CD14-positive monocyte (primary cell): ENCODE measurements around the gene WWOX. TPM values are rescaled to one million over a fixed set of nuclear protein-coding genes. Genes with fewer than 3 reads are reported as not detected.

ENCODE experiments used
- DNase-seq, 3 donors: peaks; one replicate each; pipeline ENCODE4 v3.0.0-alpha.2; 2011 to 2022
- H2AFZ ChIP-seq: 2 replicates; pipeline ENCODE4 v1.6.0; 2012; ENCODE audit warnings: mild to moderate bottlenecking, low read depth, low read length, inconsistent platforms; ENCODE audit not compliant: insufficient read depth, poor library complexity, severe bottlenecking
- H3K27ac ChIP-seq, 2 donors: 1 replicate in 1 of 2; 2 replicates in 1 of 2; pipeline ENCODE4 v1.5.1; 2012 to 2013; ENCODE audit warnings: low read length in 2 of 2, control low read depth in 1 of 2, inconsistent platforms in 1 of 2, low read depth in 1 of 2, mild to moderate bottlenecking in 1 of 2
- H3K27me3 ChIP-seq, 2 donors: one replicate each; pipeline versions ENCODE4 v1.6.0 to v1.6.1; 2011 to 2013; ENCODE audit warnings: low read length in 2 of 2; ENCODE audit not compliant: control insufficient read depth in 2 of 2, insufficient read depth in 2 of 2
- H3K36me3 ChIP-seq, 2 donors: replicated peaks in 1 of 2; 1 replicate in 1 of 2; 2 replicates in 1 of 2; pipeline versions ENCODE4 v1.5.1 to v1.6.1; 2012 to 2013; ENCODE audit warnings: low read length in 2 of 2, control low read depth in 1 of 2, inconsistent platforms in 1 of 2, mild to moderate bottlenecking in 1 of 2; ENCODE audit not compliant: insufficient read depth in 2 of 2, control insufficient read depth in 1 of 2
- H3K4me1 ChIP-seq, 2 donors: 1 replicate in 1 of 2; 2 replicates in 1 of 2; pipeline versions ENCODE4 v1.5.1 to v1.6.1; 2012 to 2013; ENCODE audit warnings: low read length in 2 of 2, control low read depth in 1 of 2, inconsistent platforms in 1 of 2, mild to moderate bottlenecking in 1 of 2, moderate library complexity in 1 of 2; ENCODE audit not compliant: insufficient read depth in 2 of 2, control insufficient read depth in 1 of 2
- H3K4me2 ChIP-seq: replicated peaks from 2 replicates; pipeline ENCODE3; 2012; ENCODE audit warnings: low read length, moderate library complexity, mild to moderate bottlenecking; ENCODE audit not compliant: poor library complexity, severe bottlenecking; ENCODE audit errors: extremely low read depth
- H3K4me3 ChIP-seq, 3 experiments: fragments of 200-600 bp in 1 of 3; sonication (generic) in 1 of 3; replicated peaks in 1 of 3; 1 replicate in 2 of 3; 2 replicates in 1 of 3; pipeline ENCODE4 v1.5.1; 2011 to 2013; ENCODE audit warnings: low read length in 3 of 3, mild to moderate bottlenecking in 3 of 3, control low read depth in 2 of 3, low read depth in 2 of 3, inconsistent platforms in 1 of 3, moderate library complexity in 1 of 3
- H3K79me2 ChIP-seq: 2 replicates; pipeline ENCODE4 v1.6.0; 2012; ENCODE audit warnings: mild to moderate bottlenecking, control low read depth, inconsistent platforms, low read length, moderate library complexity; ENCODE audit not compliant: insufficient read depth
- H3K9ac ChIP-seq: 2 replicates; pipeline ENCODE4 v1.6.0; 2017; ENCODE audit warnings: low read length, mild to moderate bottlenecking; ENCODE audit not compliant: insufficient read depth, poor library complexity, severe bottlenecking
- H3K9me3 ChIP-seq, 2 donors: replicated peaks in 1 of 2; 1 replicate in 1 of 2; 2 replicates in 1 of 2; pipeline versions ENCODE4 v1.5.1 to v1.6.1; 2012 to 2013; ENCODE audit warnings: low read length in 2 of 2, control low read depth in 1 of 2; ENCODE audit not compliant: control insufficient read depth in 1 of 2, insufficient read depth in 1 of 2
- H4K20me1 ChIP-seq: 2 replicates; pipeline ENCODE4 v1.6.0; 2012; ENCODE audit warnings: mild to moderate bottlenecking, low read length, control low read depth, moderate library complexity; ENCODE audit not compliant: insufficient read depth
- H3K27ac Mint-ChIP-seq, 7 donors: one replicate each; pipeline ENCODE4 v1.8.0; 2020; ENCODE audit warnings: mild to moderate bottlenecking in 7 of 7, mixed read lengths in 7 of 7, moderate library complexity in 6 of 7, inconsistent platforms in 2 of 7
- H3K27me3 Mint-ChIP-seq, 3 donors: one replicate each; pipeline ENCODE4 v1.8.0; 2021 to 2022; ENCODE audit warnings: low read depth in 3 of 3, mild to moderate bottlenecking in 3 of 3, mixed read lengths in 3 of 3, moderate library complexity in 3 of 3, inconsistent platforms in 1 of 3
- H3K36me3 Mint-ChIP-seq, 2 donors: one replicate each; pipeline ENCODE4 v1.8.0; 2020; ENCODE audit warnings: mixed read lengths in 2 of 2, inconsistent platforms in 1 of 2, mild to moderate bottlenecking in 1 of 2
- H3K4me1 Mint-ChIP-seq: one replicate; pipeline ENCODE4 v1.8.0; 2020; ENCODE audit warnings: mild to moderate bottlenecking, mixed read lengths
- H3K4me3 Mint-ChIP-seq, 2 donors: one replicate each; pipeline ENCODE4 v1.8.0; 2020; ENCODE audit warnings: mild to moderate bottlenecking in 2 of 2, mixed read lengths in 2 of 2, moderate library complexity in 1 of 2
- H3K9me3 Mint-ChIP-seq, 7 donors: one replicate each; pipeline ENCODE4 v1.8.0; 2020 to 2022; ENCODE audit warnings: mixed read lengths in 7 of 7, mild to moderate bottlenecking in 6 of 7, moderate library complexity in 6 of 7, inconsistent platforms in 2 of 7
- WGBS: methylation state at CpG from one replicate; pipeline ENCODE4 v1.1.5; 2013; ENCODE audit warnings: missing lambda C conversion rate; ENCODE audit not compliant: insufficient coverage; 5-methylcytosine and 5-hydroxymethylcytosine counted together
- intact Hi-C, 2 donors: fragments of 100-400 bp; cut with micrococcal nuclease; formaldehyde crosslinking; loops; one replicate each; pipeline versions ENCODE4 v1.15.0 to v1.15.1; 2023
- polyA plus RNA-seq, 3 donors: library from polyadenylated mRNA; depleted of rRNA in 1 of 3; unstranded in 2 of 3; stranded (reverse) in 1 of 3; fragments of 300-500 nt in 2 of 3; fragments of >200 nt in 1 of 3; fragmentation: Illumina TruSeq in 2 of 3; gene quantifications; 1 replicate in 2 of 3; 2 replicates in 1 of 3; pipeline ENCODE4 v1.2.3, GENCODE V29; 2012 to 2021
- TF ChIP-seq, protein P1 (sequence below): fragments of 200-600 bp; IDR thresholded peaks from one replicate; pipeline ENCODE4 v1.8.0; 2022; ENCODE audit warnings: antibody characterized with exemption, mild to moderate bottlenecking

WWOX gene
- polyA plus RNA-seq, 3 donors = 4.0 to 7.0 (median 6.3) TPM

DNA sequence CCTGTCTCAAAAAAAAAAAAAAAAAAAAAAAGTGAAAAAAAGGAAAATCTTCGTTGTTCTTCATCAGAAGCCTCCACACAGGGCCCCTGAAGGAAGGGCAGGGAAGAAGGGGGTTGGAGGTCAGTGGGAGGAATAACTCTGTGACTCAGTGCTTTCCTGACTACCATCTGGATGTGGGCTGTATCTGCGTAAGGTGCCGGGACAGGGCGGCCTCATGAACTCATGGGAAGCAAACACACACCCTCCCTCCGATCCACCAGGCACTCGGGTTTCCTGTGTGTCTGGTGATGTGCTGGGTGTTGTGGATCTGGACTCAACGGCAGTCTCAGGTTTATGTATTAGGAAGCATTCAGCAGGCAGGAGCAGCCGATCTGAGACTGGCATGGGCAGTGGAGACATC, 691.6 kb downstream of the WWOX start:
- no peaks in the 10 kb centered on the region for H3K79me2 ChIP-seq
- no peaks in the 10 kb centered on the region for H4K20me1 ChIP-seq
- Mint-ChIP-seq H3K4me3 (no peak overlapping the region), H3K27ac (no peak overlapping the region), H3K4me1 (no peaks in the 10 kb centered on the region), H3K27me3 (peaks cover 0 to 3% (median 2%) of the 10 kb centered on the region in 3 donors), H3K36me3 (no peaks in the 10 kb centered on the region), H3K9me3 (peaks cover 0 to 4% (median 0%) of the 10 kb centered on the region in 7 donors)
- no peaks in the 10 kb centered on the region for H3K36me3 ChIP-seq
- no peak overlapping the region for H3K9ac ChIP-seq
- no peak for DNase-seq
- no peak overlapping the region for H3K4me2 ChIP-seq
- H3K27ac ChIP-seq = no peak overlapping the region
- H3K9me3 ChIP-seq = no peaks in the 10 kb centered on the region
- no peak overlapping the region for H2AFZ ChIP-seq
- no peaks in the 10 kb centered on the region for H3K27me3 ChIP-seq
- H3K4me3 ChIP-seq = no peak overlapping the region
- WGBS = 100% methylated on average over 2 of the region's 8 CpGs
- TF ChIP-seq, protein P1, sequence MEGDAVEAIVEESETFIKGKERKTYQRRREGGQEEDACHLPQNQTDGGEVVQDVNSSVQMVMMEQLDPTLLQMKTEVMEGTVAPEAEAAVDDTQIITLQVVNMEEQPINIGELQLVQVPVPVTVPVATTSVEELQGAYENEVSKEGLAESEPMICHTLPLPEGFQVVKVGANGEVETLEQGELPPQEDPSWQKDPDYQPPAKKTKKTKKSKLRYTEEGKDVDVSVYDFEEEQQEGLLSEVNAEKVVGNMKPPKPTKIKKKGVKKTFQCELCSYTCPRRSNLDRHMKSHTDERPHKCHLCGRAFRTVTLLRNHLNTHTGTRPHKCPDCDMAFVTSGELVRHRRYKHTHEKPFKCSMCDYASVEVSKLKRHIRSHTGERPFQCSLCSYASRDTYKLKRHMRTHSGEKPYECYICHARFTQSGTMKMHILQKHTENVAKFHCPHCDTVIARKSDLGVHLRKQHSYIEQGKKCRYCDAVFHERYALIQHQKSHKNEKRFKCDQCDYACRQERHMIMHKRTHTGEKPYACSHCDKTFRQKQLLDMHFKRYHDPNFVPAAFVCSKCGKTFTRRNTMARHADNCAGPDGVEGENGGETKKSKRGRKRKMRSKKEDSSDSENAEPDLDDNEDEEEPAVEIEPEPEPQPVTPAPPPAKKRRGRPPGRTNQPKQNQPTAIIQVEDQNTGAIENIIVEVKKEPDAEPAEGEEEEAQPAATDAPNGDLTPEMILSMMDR = no peak
- intact Hi-C loops = no loop called here
- H3K4me1 ChIP-seq = no peaks in the 10 kb centered on the region

DNA sequence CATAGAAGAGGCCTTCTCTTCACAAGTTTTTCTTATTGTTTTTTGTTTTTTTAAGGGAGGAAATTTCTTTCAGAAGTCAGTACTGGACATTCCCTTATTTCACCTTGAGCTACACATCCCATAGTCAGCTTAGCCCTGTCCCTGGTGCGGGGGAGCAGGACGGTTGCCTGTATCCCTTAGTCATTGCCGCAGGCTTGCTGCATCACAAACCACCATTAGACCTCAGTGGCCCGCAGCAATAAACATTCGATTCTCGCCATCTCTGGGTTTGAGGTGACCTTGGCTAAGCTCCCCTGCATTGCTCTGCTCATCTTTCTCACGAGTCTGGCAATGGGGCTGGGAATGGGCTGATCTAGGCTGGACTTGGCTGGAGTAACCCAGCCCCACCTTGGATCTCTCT, 692.5 kb downstream of the WWOX start:
- Mint-ChIP-seq H3K27ac (no peak overlapping the region), H3K4me1 (no peaks in the 10 kb centered on the region), H3K27me3 (peaks cover 0 to 2% (median 0%) of the 10 kb centered on the region in 3 donors), H3K36me3 (no peaks in the 10 kb centered on the region), H3K4me3 (no peak overlapping the region), H3K9me3 (peaks cover 0 to 2% (median 0%) of the 10 kb centered on the region in 7 donors)
- Histone ChIP-seq H3K79me2 (no peaks in the 10 kb centered on the region), H3K9ac (no peak overlapping the region), H3K4me2 (no peak overlapping the region), H3K36me3 (no peaks in the 10 kb centered on the region), H3K27ac (no peak overlapping the region), H4K20me1 (no peaks in the 10 kb centered on the region), H3K27me3 (no peaks in the 10 kb centered on the region), H3K4me3 (no peak overlapping the region), H3K9me3 (no peaks in the 10 kb centered on the region), H2AFZ (no peak overlapping the region), H3K4me1 (no peaks in the 10 kb centered on the region)
- intact Hi-C loops = no loop called here
- no peak for DNase-seq
- 95% methylated on average over 3 of the region's 7 CpGs for WGBS
- TF ChIP-seq, protein P1 = no peak
